ENCODE results near the gene GNB3.

DNA sequence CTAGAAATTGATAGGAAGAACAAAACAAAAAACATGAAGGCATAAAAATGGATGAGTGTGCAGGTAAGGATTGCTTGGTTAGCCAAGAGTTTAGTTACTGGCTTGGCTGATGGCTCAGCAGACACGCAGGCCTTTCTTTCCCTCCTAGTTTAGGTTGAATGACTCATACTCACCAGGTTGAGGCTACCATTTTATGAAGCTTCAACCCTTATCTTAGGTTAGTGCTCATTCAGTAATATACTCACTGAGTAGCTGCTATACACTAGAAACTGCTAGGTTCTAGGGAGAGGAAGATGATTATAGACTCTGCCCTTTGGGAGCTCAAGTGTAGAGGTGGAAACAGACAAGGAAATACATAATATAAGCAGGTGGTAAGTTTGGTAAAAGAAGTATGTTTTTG, 6.5 kb upstream of the GNB3 start:
- TF ChIP-seq, protein P1, sequence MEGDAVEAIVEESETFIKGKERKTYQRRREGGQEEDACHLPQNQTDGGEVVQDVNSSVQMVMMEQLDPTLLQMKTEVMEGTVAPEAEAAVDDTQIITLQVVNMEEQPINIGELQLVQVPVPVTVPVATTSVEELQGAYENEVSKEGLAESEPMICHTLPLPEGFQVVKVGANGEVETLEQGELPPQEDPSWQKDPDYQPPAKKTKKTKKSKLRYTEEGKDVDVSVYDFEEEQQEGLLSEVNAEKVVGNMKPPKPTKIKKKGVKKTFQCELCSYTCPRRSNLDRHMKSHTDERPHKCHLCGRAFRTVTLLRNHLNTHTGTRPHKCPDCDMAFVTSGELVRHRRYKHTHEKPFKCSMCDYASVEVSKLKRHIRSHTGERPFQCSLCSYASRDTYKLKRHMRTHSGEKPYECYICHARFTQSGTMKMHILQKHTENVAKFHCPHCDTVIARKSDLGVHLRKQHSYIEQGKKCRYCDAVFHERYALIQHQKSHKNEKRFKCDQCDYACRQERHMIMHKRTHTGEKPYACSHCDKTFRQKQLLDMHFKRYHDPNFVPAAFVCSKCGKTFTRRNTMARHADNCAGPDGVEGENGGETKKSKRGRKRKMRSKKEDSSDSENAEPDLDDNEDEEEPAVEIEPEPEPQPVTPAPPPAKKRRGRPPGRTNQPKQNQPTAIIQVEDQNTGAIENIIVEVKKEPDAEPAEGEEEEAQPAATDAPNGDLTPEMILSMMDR (IDR thresholded peaks at IDR 0.05; ENCODE audit: low read length): no peak
- TF ChIP-seq EZH2phosphoT487 (IDR thresholded peaks at IDR 0.05; ENCODE audit: low read length): no peak
- TF ChIP-seq EZH2 (optimal IDR thresholded peaks at IDR 0.05; ENCODE audit: low read depth, low read length): no peak
